HCT116 (cell line): ENCODE results near the gene PPP6R3.

ENCODE experiments used
- CBX3 ChIP-seq: IDR thresholded peaks from 2 replicates; pipeline ENCODE4 v1.6.1; 2012; ENCODE audit warnings: low read depth
- EZH2phosphoT487 ChIP-seq: fragments of 200-600 bp; IDR thresholded peaks from 2 replicates; pipeline ENCODE4 v1.6.1; 2018; ENCODE audit warnings: antibody characterized with exemption, borderline replicate concordance
- POLR2AphosphoS5 ChIP-seq: IDR thresholded peaks from 2 replicates; pipeline ENCODE4 v1.6.1; 2011; ENCODE audit warnings: mild to moderate bottlenecking, low read depth, low read length, moderate library complexity
- YY1 ChIP-seq: IDR thresholded peaks from 2 replicates; pipeline ENCODE4 v1.6.1; 2011; ENCODE audit warnings: low read length, low read depth, moderate library complexity, mild to moderate bottlenecking; ENCODE audit not compliant: insufficient replicate concordance; ENCODE audit errors: extremely low read depth
- TF ChIP-seq, protein P1 (sequence below): IDR thresholded peaks from 2 replicates; pipeline ENCODE4 v1.6.1; 2012
- TF ChIP-seq, protein P2 (sequence below), 3 experiments: fragments of 200-600 bp in 1 of 3; sonication (generic) in 1 of 3; IDR thresholded peaks in 2 of 3; conservative IDR thresholded peaks in 1 of 3; 2 replicates each; pipeline ENCODE4 v1.5.1; 2012 to 2017; ENCODE audit warnings: low read depth in 2 of 3, low read length in 2 of 3, antibody characterized with exemption in 1 of 3, borderline replicate concordance in 1 of 3, control low read depth in 1 of 3, mild to moderate bottlenecking in 1 of 3, mixed read lengths in 1 of 3, mixed run types in 1 of 3, moderate library complexity in 1 of 3; ENCODE audit not compliant: insufficient read depth in 1 of 3

DNA sequence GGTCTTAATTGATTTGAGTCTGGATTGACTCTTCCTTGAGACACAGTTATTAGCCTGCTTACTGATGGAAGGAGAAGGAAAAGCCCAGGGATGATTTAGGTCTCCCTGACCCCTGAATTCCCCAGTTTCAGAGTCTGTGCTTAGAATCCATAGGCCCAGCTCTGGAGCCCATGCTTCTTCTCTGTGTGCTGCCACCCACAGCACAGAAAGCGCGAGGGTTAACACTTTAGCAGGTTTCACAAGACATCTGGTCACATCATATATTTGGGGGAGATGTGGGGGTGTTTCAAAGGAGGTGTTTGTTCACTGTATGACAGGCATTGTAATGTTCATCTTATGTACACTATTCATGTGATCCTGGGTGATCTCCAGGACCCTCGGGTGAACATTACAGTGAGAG, 107.0 kb downstream of the PPP6R3 start:
- no peak for TF ChIP-seq POLR2AphosphoS5
- no peak for TF ChIP-seq CBX3
- TF ChIP-seq YY1 = no peak
- TF ChIP-seq, protein P1, sequence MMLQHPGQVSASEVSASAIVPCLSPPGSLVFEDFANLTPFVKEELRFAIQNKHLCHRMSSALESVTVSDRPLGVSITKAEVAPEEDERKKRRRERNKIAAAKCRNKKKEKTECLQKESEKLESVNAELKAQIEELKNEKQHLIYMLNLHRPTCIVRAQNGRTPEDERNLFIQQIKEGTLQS = no peak
- TF ChIP-seq EZH2phosphoT487 = no peak
- TF ChIP-seq, protein P2, sequence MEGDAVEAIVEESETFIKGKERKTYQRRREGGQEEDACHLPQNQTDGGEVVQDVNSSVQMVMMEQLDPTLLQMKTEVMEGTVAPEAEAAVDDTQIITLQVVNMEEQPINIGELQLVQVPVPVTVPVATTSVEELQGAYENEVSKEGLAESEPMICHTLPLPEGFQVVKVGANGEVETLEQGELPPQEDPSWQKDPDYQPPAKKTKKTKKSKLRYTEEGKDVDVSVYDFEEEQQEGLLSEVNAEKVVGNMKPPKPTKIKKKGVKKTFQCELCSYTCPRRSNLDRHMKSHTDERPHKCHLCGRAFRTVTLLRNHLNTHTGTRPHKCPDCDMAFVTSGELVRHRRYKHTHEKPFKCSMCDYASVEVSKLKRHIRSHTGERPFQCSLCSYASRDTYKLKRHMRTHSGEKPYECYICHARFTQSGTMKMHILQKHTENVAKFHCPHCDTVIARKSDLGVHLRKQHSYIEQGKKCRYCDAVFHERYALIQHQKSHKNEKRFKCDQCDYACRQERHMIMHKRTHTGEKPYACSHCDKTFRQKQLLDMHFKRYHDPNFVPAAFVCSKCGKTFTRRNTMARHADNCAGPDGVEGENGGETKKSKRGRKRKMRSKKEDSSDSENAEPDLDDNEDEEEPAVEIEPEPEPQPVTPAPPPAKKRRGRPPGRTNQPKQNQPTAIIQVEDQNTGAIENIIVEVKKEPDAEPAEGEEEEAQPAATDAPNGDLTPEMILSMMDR (IDR thresholded peaks at IDR 0.05 in 2 of 3, conservative IDR thresholded peaks at IDR 0.05 in 1 of 3; ENCODE audit: borderline replicate concordance in 1 of 3, insufficient read depth in 1 of 3, low read depth in 2 of 3, low read length in 2 of 3) = no peak
